Spleen (tissue), 11 donors: ENCODE measurements around the gene DMPK. TPM values are rescaled to one million over a fixed set of nuclear protein-coding genes. Genes with fewer than 3 reads are reported as not detected.

Experiments
- DNase-seq: peaks from one replicate; pipeline ENCODE4 v3.0.0-alpha.2; 2020
- H3K27ac ChIP-seq, 8 donors: fragments of 200-600 bp; sonication (generic) in 7 of 8; 1 replicate in 4 of 8; 2 replicates in 4 of 8; pipeline versions ENCODE4 v1.5.0 to v1.8.0; 2016 to 2021; ENCODE audit warnings: inconsistent platforms in 4 of 8, mild to moderate bottlenecking in 4 of 8, moderate library complexity in 1 of 8
- H3K27me3 ChIP-seq, 7 donors: fragments of 200-600 bp; sonication (generic) in 6 of 7; replicated peaks in 1 of 7; 1 replicate in 4 of 7; 2 replicates in 3 of 7; pipeline versions ENCODE4 v1.5.0 to v1.8.0; 2016 to 2021; ENCODE audit warnings: inconsistent platforms in 3 of 7, mild to moderate bottlenecking in 1 of 7
- H3K36me3 ChIP-seq, 6 donors: fragments of 200-600 bp; sonication (generic) in 5 of 6; 1 replicate in 4 of 6; 2 replicates in 2 of 6; pipeline versions ENCODE4 v1.5.0 to v1.8.0; 2016 to 2021; ENCODE audit warnings: inconsistent platforms in 2 of 6
- H3K4me1 ChIP-seq, 6 donors: fragments of 200-600 bp; sonication (generic) in 5 of 6; 1 replicate in 3 of 6; 2 replicates in 3 of 6; pipeline versions ENCODE4 v1.5.0 to v1.8.0; 2016 to 2021; ENCODE audit warnings: inconsistent platforms in 3 of 6
- H3K4me3 ChIP-seq, 8 donors: fragments of 200-600 bp; sonication (generic) in 7 of 8; 1 replicate in 4 of 8; 2 replicates in 4 of 8; pipeline versions ENCODE4 v1.5.0 to v1.8.0; 2016 to 2021; ENCODE audit warnings: inconsistent platforms in 4 of 8, mild to moderate bottlenecking in 4 of 8, moderate library complexity in 2 of 8
- H3K9me3 ChIP-seq, 8 donors: fragments of 200-600 bp; sonication (generic) in 7 of 8; 1 replicate in 4 of 8; 2 replicates in 4 of 8; pipeline versions ENCODE4 v1.5.0 to v1.8.0; 2016 to 2021; ENCODE audit warnings: inconsistent platforms in 4 of 8
- POLR2A ChIP-seq, 3 donors: fragments of 450-650 bp; IDR thresholded peaks; one replicate each; pipeline ENCODE4 v1.5.1; 2017; ENCODE audit warnings: antibody characterized with exemption in 3 of 3, mild to moderate bottlenecking in 1 of 3
- POLR2AphosphoS5 ChIP-seq, 3 donors: sonication (generic); formaldehyde crosslinking; IDR thresholded peaks; one replicate each; pipeline ENCODE4 v1.5.1; 2017; ENCODE audit warnings: antibody characterized with exemption in 3 of 3
- WGBS, 5 donors: extraction: QIAGEN DNeasy Blood & Tissue Kit in 3 of 5; methylation state at CpG; one replicate each; pipeline versions ENCODE4 v1.1.5 to v1.1.7; 2013 to 2018; 5-methylcytosine and 5-hydroxymethylcytosine counted together
- intact Hi-C: fragments of 100-400 bp; cut with DNase I; formaldehyde crosslinking; loops from one replicate; pipeline ENCODE4 v1.15.0; 2023; ENCODE audit warnings: low total_unique reads
- polyA plus RNA-seq, 3 donors: library from polyadenylated mRNA; stranded (reverse); fragments of 200-250 nt; gene quantifications; one replicate each; pipeline ENCODE4 v1.2.1, GENCODE V29; 2013
- total RNA-seq, 7 donors: library from RNA; depleted of rRNA in 3 of 7; stranded (reverse); fragments of >200 nt in 3 of 7; fragmentation: NEBNext Ultra II Directional in 4 of 7; extraction: Animal tissue kit (Norgen Biotek cat#: 25700) in 4 of 7; gene quantifications; one replicate each; pipeline versions ENCODE4 v1.1.0 to v1.2.1, GENCODE V29; 2016 to 2021
- TF ChIP-seq, protein P1 (sequence below), 11 experiments: fragments of 200-600 bp in 7 of 11; fragments of 450-650 bp in 4 of 11; sonication (generic) in 4 of 11; IDR thresholded peaks in 8 of 11; conservative IDR thresholded peaks in 3 of 11; 1 replicate in 7 of 11; 2 replicates in 4 of 11; pipeline versions ENCODE4 v1.4.0 to v1.8.0; 2016 to 2021; ENCODE audit warnings: antibody characterized with exemption in 11 of 11, inconsistent platforms in 4 of 11, mild to moderate bottlenecking in 1 of 11
- donor health status: healthy with polysubstance abuse.
- donor health status: DM: no; HTN: no; CAD: no; lungs with moderate emphysema.
- donor health status: DM: no; HTN: no; CAD: no.
- donor health status: Bipolar disorder and iron deficiency.
- donor health status: healthy.
- donor health status: DM: no; HTN: no; CAD: no.
- donor health status: DM: yes; HTN: yes; CAD: no.

Gene DMPK
- total and polyA plus RNA-seq, 10 donors, result 17.9 to 147 (median 35.4) TPM

- DNase-seq, result no peak
- Histone ChIP-seq H3K27ac (peak overlapping the region in 7 of 8 donors; percentile 87 to 90 (median 88)), H3K27me3 (peaks cover 0 to 87% (median 11%) of the 10 kb centered on the region in 7 donors), H3K9me3 (no peaks in the 10 kb centered on the region), H3K36me3 (no peaks in the 10 kb centered on the region), H3K4me3 (peak overlapping the region in 4 of 8 donors; percentile 69 to 86 (median 81)), H3K4me1 (peaks cover 3 to 74% (median 46%) of the 10 kb centered on the region in 6 donors)
- intact Hi-C loops, result no loop called here
- 70 to 94% (median 87%) methylated on average over 5 to 17 of the region's 17 CpGs for WGBS, 5 donors
- no peak for TF ChIP-seq POLR2A (IDR thresholded peaks at IDR 0.05)
Measured at GRCh38 chr19:45766296-45766868, 15.9 kb downstream of the DMPK start.

DNA sequence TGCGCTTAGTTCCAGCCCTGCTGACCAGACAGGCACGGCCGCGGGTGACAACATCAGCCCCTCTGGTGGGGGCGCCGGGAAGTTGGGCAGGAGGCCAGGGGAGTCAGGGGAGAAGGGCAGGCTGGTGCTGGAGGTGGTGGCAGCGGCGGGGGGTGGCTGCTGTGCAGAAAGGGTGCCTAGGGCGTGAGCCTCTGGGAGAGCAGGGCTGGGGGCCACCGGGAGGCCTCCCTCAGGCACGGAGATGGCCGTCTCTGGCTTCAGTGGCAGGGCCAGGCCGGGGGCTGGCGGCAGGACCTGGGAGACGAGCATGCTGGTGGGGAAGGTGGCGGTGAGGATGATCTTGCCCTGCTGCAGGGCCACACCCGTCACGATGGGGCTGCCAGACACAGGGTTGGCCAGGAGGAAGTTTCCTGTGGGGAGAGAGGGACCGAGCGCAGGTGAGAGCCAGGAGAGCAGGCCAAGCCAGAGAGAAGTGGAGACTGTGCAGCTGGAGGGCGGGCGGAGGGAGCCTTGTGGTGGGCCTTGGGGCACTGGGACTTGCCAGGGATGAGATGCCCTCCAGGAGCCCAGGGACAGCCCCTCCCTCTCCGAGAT lies 16.5 kb downstream of the DMPK start:
- no peaks in the 10 kb centered on the region for H3K36me3 ChIP-seq
- DNase-seq, result no peak
- TF ChIP-seq POLR2AphosphoS5 (IDR thresholded peaks at IDR 0.05) (no peak), POLR2A (IDR thresholded peaks at IDR 0.05) (no peak)
- TF ChIP-seq, protein P1, sequence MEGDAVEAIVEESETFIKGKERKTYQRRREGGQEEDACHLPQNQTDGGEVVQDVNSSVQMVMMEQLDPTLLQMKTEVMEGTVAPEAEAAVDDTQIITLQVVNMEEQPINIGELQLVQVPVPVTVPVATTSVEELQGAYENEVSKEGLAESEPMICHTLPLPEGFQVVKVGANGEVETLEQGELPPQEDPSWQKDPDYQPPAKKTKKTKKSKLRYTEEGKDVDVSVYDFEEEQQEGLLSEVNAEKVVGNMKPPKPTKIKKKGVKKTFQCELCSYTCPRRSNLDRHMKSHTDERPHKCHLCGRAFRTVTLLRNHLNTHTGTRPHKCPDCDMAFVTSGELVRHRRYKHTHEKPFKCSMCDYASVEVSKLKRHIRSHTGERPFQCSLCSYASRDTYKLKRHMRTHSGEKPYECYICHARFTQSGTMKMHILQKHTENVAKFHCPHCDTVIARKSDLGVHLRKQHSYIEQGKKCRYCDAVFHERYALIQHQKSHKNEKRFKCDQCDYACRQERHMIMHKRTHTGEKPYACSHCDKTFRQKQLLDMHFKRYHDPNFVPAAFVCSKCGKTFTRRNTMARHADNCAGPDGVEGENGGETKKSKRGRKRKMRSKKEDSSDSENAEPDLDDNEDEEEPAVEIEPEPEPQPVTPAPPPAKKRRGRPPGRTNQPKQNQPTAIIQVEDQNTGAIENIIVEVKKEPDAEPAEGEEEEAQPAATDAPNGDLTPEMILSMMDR (IDR thresholded peaks at IDR 0.05 in 8 of 11, conservative IDR thresholded peaks at IDR 0.05 in 3 of 11), result no peak
- H3K27ac ChIP-seq, result peak overlapping the region in 5 of 8 donors; percentile 87 to 90 (median 88)
- peaks cover 0 to 81% (median 11%) of the 10 kb centered on the region in 7 donors for H3K27me3 ChIP-seq
- intact Hi-C loops, result no loop called here
- peaks cover 3 to 69% (median 41%) of the 10 kb centered on the region in 6 donors for H3K4me1 ChIP-seq
- no peak overlapping the region for H3K4me3 ChIP-seq
- WGBS, 5 donors, result 74 to 83% (median 79%) methylated on average over 21 to 23 of the region's 23 CpGs
- no peaks in the 10 kb centered on the region for H3K9me3 ChIP-seq

- DNase-seq, result no peak
- no peak for TF ChIP-seq POLR2AphosphoS5 (IDR thresholded peaks at IDR 0.05)
- TF ChIP-seq, protein P1 (IDR thresholded peaks at IDR 0.05 in 8 of 11, conservative IDR thresholded peaks at IDR 0.05 in 3 of 11), result no peak
- H3K27ac ChIP-seq, result peak overlapping the region in 4 of 8 donors; percentile 31 to 89 (median 88)
- no peaks in the 10 kb centered on the region for H3K36me3 ChIP-seq
- peaks cover 3 to 62% (median 35%) of the 10 kb centered on the region in 6 donors for H3K4me1 ChIP-seq
- no peaks in the 10 kb centered on the region for H3K9me3 ChIP-seq
- H3K4me3 ChIP-seq, result no peak overlapping the region
- intact Hi-C loops, result no loop called here
- WGBS, 5 donors, result 52 to 70% (median 64%) methylated on average over 14 to 21 of the region's 21 CpGs
- H3K27me3 ChIP-seq, result peaks cover 0 to 75% (median 11%) of the 10 kb centered on the region in 7 donors
Measured at GRCh38 chr19:45764945-45765701, 17.2 kb downstream of the DMPK start.

GRCh38 chr19:45764475-45764874 lies 17.8 kb downstream of the DMPK start:
- peaks cover 0 to 75% (median 11%) of the 10 kb centered on the region in 7 donors for H3K27me3 ChIP-seq
- no peak for DNase-seq
- 68 to 79% (median 75%) methylated on average over 6 of the region's 6 CpGs for WGBS, 5 donors
- H3K9me3 ChIP-seq, result no peaks in the 10 kb centered on the region
- intact Hi-C loops, result no loop called here
- H3K27ac ChIP-seq, result peak overlapping the region in 4 of 8 donors; percentile 31 to 89 (median 88)
- no peaks in the 10 kb centered on the region for H3K36me3 ChIP-seq
- peaks cover 0 to 55% (median 31%) of the 10 kb centered on the region in 6 donors for H3K4me1 ChIP-seq
- TF ChIP-seq POLR2AphosphoS5 (IDR thresholded peaks at IDR 0.05), result no peak
- TF ChIP-seq POLR2A (IDR thresholded peaks at IDR 0.05), result no peak
- TF ChIP-seq, protein P1 (IDR thresholded peaks at IDR 0.05 in 8 of 11, conservative IDR thresholded peaks at IDR 0.05 in 3 of 11), result no peak
- H3K4me3 ChIP-seq, result no peak overlapping the region
